ENCODE measurements around the gene CIB4. TPM values are rescaled to one million over a fixed set of nuclear protein-coding genes. Genes with fewer than 3 reads are reported as not detected.
"Not testable (repeated sequence)": the region's sequence is repeated elsewhere in the genome, so short reads cannot be mapped to it uniquely, and the experiment has no call there.

CIB4 gene
- total and polyA plus RNA-seq, 2 of the 13 experiments (the other 11 are each of a cell fraction or from before 2014, with no cell fraction given) = not detected

GRCh38 chr2:26567534-26567933 is 73.6 kb downstream of the CIB4 start:
- Histone ChIP-seq H3K27me3 (ENCODE audit: control insufficient read depth in 1 of 2, insufficient read depth in 2 of 2, low read length in 2 of 2) (peaks cover 14 to 73% of the 10 kb centered on the region in 2 experiments), H2AFZ (ENCODE audit: low read length) (no peak overlapping the region), H3K36me3 (replicated peaks in 1 of 2; ENCODE audit: control insufficient read depth in 1 of 2, insufficient read depth in 2 of 2, low read length in 2 of 2) (no peaks in the 10 kb centered on the region), H3K4me3 (replicated peaks in 1 of 3; ENCODE audit: insufficient read depth in 1 of 3, low read depth in 2 of 3, low read length in 3 of 3) (no peak overlapping the region), H3K79me2 (ENCODE audit: insufficient read depth, low read length) (no peaks in the 10 kb centered on the region), H3K9ac (ENCODE audit: insufficient read depth, low read depth, low read length) (no peak overlapping the region), H3K9me3 (ENCODE audit: low read length) (no peaks in the 10 kb centered on the region), H3K4me1 (ENCODE audit: insufficient read depth, low read length) (peaks cover 5% of the 10 kb centered on the region), H3K4me2 (ENCODE audit: low read depth, low read length) (no peak overlapping the region), H3K27ac (ENCODE audit: extremely low read length, insufficient read depth, low read length) (no peak overlapping the region), H4K20me1 (ENCODE audit: insufficient read depth, low read length) (no peaks in the 10 kb centered on the region)
- ChIA-PET POLR2A (no interaction called here), CTCF (ENCODE audit: low intra/inter-chr PET ratio, low total read pairs) (no interaction called here)
- no peak for TF ChIP-seq SKI (IDR thresholded peaks at IDR 0.05; ENCODE audit: partially characterized antibody)
- no peak for TF ChIP-seq ZNF572 (CRISPR knock-in tag; IDR thresholded peaks at IDR 0.05)
- no peak for TF ChIP-seq ZBTB20 (CRISPR knock-in tag; IDR thresholded peaks at IDR 0.05; ENCODE audit: borderline replicate concordance, low read depth)
- no peak for TF ChIP-seq NR0B2 (CRISPR knock-in tag; IDR thresholded peaks at IDR 0.05)
- intact Hi-C loops (cut with micrococcal nuclease; ENCODE audit: unreplicated experiment) (no loop called here), in situ Hi-C loops (cut with HindIII; ENCODE audit: extremely low pct_ligation_motif_present, low pct_unique_long_range_greater_than_20kb) (no loop called here)
- DNase-seq (ENCODE audit: low spot score) (no peak), FAIRE-seq (no peak), ATAC-seq (no peak)
- no TSS peak for BruUV-seq (replicated peaks)
- 0% methylated on average over 3 of the region's 3 CpGs for WGBS (ENCODE audit: low lambda C conversion rate)

- H3K79me2 ChIP-seq (ENCODE audit: insufficient read depth, low read length); POLR2A ChIA-PET; H3K27ac ChIP-seq (ENCODE audit: extremely low read length, insufficient read depth, low read length); H3K36me3 ChIP-seq (replicated peaks in 1 of 2; ENCODE audit: control insufficient read depth in 1 of 2, insufficient read depth in 2 of 2, low read length in 2 of 2); H4K20me1 ChIP-seq (ENCODE audit: insufficient read depth, low read length); FAIRE-seq; ATAC-seq; H3K4me3 ChIP-seq (replicated peaks in 1 of 3; ENCODE audit: insufficient read depth in 1 of 3, low read depth in 2 of 3, low read length in 3 of 3); CTCF ChIA-PET (ENCODE audit: low intra/inter-chr PET ratio, low total read pairs); BruUV-seq (replicated peaks); in situ Hi-C loops (cut with HindIII; ENCODE audit: extremely low pct_ligation_motif_present, low pct_unique_long_range_greater_than_20kb); DNase-seq (ENCODE audit: low spot score); H3K9ac ChIP-seq (ENCODE audit: insufficient read depth, low read depth, low read length); H2AFZ ChIP-seq (ENCODE audit: low read length); H3K4me2 ChIP-seq (ENCODE audit: low read depth, low read length); H3K9me3 ChIP-seq (ENCODE audit: low read length); intact Hi-C loops (cut with micrococcal nuclease; ENCODE audit: unreplicated experiment): not testable (repeated sequence)
- WGBS (ENCODE audit: low lambda C conversion rate) = 9% methylated on average over 1 of the region's 1 CpG
- Histone ChIP-seq H3K4me1 (ENCODE audit: insufficient read depth, low read length) (peaks cover 13% of the 10 kb centered on the region), H3K27me3 (ENCODE audit: control insufficient read depth in 1 of 2, insufficient read depth in 2 of 2, low read length in 2 of 2) (peaks cover 19 to 73% of the 10 kb centered on the region in 2 experiments)
Observed at GRCh38 chr2:26566731-26567130, 74.4 kb downstream of the CIB4 start.

Measured in HepG2 (cell line).